Sigmoid colon (tissue), 4 donors: ENCODE data around the gene MLN.

ENCODE experiments used
- POLR2A ChIP-seq, 2 donors: fragments of 450-650 bp; IDR thresholded peaks; one replicate each; pipeline ENCODE4 v1.6.1; 2016; ENCODE audit warnings: antibody characterized with exemption in 2 of 2, mild to moderate bottlenecking in 2 of 2, moderate library complexity in 2 of 2
- POLR2AphosphoS5 ChIP-seq, 4 donors: sonication (generic); formaldehyde crosslinking; IDR thresholded peaks; one replicate each; pipeline ENCODE4 v1.6.1; 2017; ENCODE audit warnings: antibody characterized with exemption in 4 of 4

- TF ChIP-seq POLR2AphosphoS5 (IDR thresholded peaks at IDR 0.05), result no peak
- TF ChIP-seq POLR2A (IDR thresholded peaks at IDR 0.05), result no peak
Measured at GRCh38 chr6:33764036-33764435, 39.8 kb downstream of the MLN start.
